PC-3 (cell line): Measurements from ENCODE around the gene CMTM5. TPM values are rescaled to one million over a fixed set of nuclear protein-coding genes. Genes with fewer than 3 reads are reported as not detected.

Source experiments
- ATAC-seq: fragments of 200-7000 bp; cut with Tn5 transposase; 2 replicates; pipeline ENCODE4 v1.9.1; 2020; ENCODE audit warnings: mild to moderate bottlenecking, moderate library complexity
- BruUV-seq: library from RNA; stranded (reverse); fragments of 400-500 nt; replicated peaks from 2 replicates; lab custom pipeline; 2021; lab: Mats Ljungman, UMichigan
- CTCF ChIA-PET: fragments of 300-600 bp; sonication (Branson Sonifier 250); formaldehyde crosslinking; loops from one replicate; lab custom pipeline; 2022; ENCODE audit warnings: antibody characterized with exemption; lab: Charles Lee
- POLR2A ChIA-PET: fragments of 300-600 bp; sonication (Branson Sonifier 250); formaldehyde crosslinking; loops from one replicate; lab custom pipeline; 2022; ENCODE audit warnings: antibody characterized with exemption; ENCODE audit not compliant: unreplicated experiment; lab: Charles Lee
- DNase-seq: peaks from one replicate; pipeline ENCODE4 v3.0.0-alpha.2; 2015
- H2AFZ ChIP-seq: fragments of 300-600 bp; sonication (generic); 2 replicates; pipeline ENCODE4 v1.6.0; 2016; ENCODE audit warnings: antibody characterized with exemption, low read length
- H3F3A ChIP-seq: fragments of 300-600 bp; sonication (generic); one replicate; pipeline ENCODE4 v1.6.0; 2017; ENCODE audit warnings: antibody characterized with exemption, low read length, control low read depth, mild to moderate bottlenecking; ENCODE audit not compliant: unreplicated experiment
- H3K27ac ChIP-seq: fragments of 300-600 bp; sonication (generic); 2 replicates; pipeline ENCODE4 v1.5.1; 2016; ENCODE audit warnings: mild to moderate bottlenecking, low read length
- H3K27me3 ChIP-seq: fragments of 300-600 bp; sonication (generic); 2 replicates; pipeline ENCODE4 v1.6.1; 2016; ENCODE audit warnings: low read length, mixed read lengths
- H3K36me3 ChIP-seq: fragments of 300-600 bp; sonication (generic); 2 replicates; pipeline ENCODE4 v1.6.1; 2016; ENCODE audit warnings: low read depth, mixed run types, low read length, mixed read lengths
- H3K4me1 ChIP-seq: fragments of 300-600 bp; sonication (generic); 2 replicates; pipeline ENCODE4 v1.5.1; 2016; ENCODE audit warnings: low read length; ENCODE audit not compliant: insufficient read depth
- H3K4me2 ChIP-seq: fragments of 300-600 bp; sonication (generic); 2 replicates; pipeline ENCODE4 v1.6.0; 2016; ENCODE audit warnings: low read length
- H3K4me3 ChIP-seq: fragments of 300-600 bp; sonication (generic); 2 replicates; pipeline ENCODE4 v1.5.1; 2016; ENCODE audit warnings: mild to moderate bottlenecking, low read length, mixed read lengths
- H3K79me2 ChIP-seq: fragments of 300-600 bp; sonication (generic); 2 replicates; pipeline ENCODE4 v1.6.1; 2017; ENCODE audit warnings: low read length, mixed read lengths
- H3K9ac ChIP-seq: fragments of 300-600 bp; sonication (generic); 2 replicates; pipeline ENCODE4 v1.6.0; 2016; ENCODE audit warnings: mild to moderate bottlenecking, low read length
- H3K9me2 ChIP-seq: fragments of 300-600 bp; sonication (generic); replicated peaks from 2 replicates; pipeline ENCODE4 v1.6.1; 2016; ENCODE audit warnings: mixed run types, low read length, mixed read lengths
- H3K9me3 ChIP-seq: fragments of 300-600 bp; sonication (generic); 2 replicates; pipeline ENCODE4 v1.6.1; 2016; ENCODE audit warnings: low read length, mixed read lengths
- H4K20me1 ChIP-seq: fragments of 300-600 bp; sonication (generic); 2 replicates; pipeline ENCODE4 v1.6.1; 2016; ENCODE audit warnings: low read length, mixed read lengths
- CTCF ChIP-seq: fragments of 300-600 bp; sonication (generic); conservative IDR thresholded peaks from 2 replicates; pipeline ENCODE4 v1.5.1; 2017; ENCODE audit warnings: antibody characterized with exemption, low read depth, mild to moderate bottlenecking, low read length
- EZH2 ChIP-seq: fragments of 300-600 bp; sonication (generic); IDR thresholded peaks from one replicate; pipeline ENCODE4 v1.6.1; 2017; ENCODE audit warnings: antibody characterized with exemption, mild to moderate bottlenecking, low read length; ENCODE audit not compliant: unreplicated experiment
- EZH2phosphoT487 ChIP-seq: fragments of 300-600 bp; sonication (generic); IDR thresholded peaks from 2 replicates; pipeline ENCODE4 v1.6.1; 2018; ENCODE audit warnings: mild to moderate bottlenecking, antibody characterized with exemption, low read length, borderline replicate concordance
- intact Hi-C: fragments of 100-400 bp; cut with micrococcal nuclease; formaldehyde crosslinking; loops from 2 replicates; pipeline ENCODE4 v1.9.0; 2023
- total RNA-seq: library from RNA; depleted of rRNA; stranded (reverse); fragments of >200 nt; gene quantifications from 2 replicates; pipeline ENCODE4 v1.2.3, GENCODE V29; 2014

The CMTM5 gene
- total RNA-seq, 1 experiment from 2014 or later = not detected

- Histone ChIP-seq H2AFZ (no peak overlapping the region), H3K79me2 (no peaks in the 10 kb centered on the region), H3K9me3 (no peaks in the 10 kb centered on the region), H3K9me2 (no peaks in the 10 kb centered on the region), H3K27me3 (no peaks in the 10 kb centered on the region), H3K36me3 (no peaks in the 10 kb centered on the region), H3K4me2 (no peak overlapping the region), H3K27ac (no peak overlapping the region), H3K4me3 (no peak overlapping the region), H4K20me1 (no peaks in the 10 kb centered on the region), H3F3A (no peaks in the 10 kb centered on the region), H3K4me1 (no peaks in the 10 kb centered on the region), H3K9ac (no peak overlapping the region)
- TF ChIP-seq EZH2 (no peak), CTCF (no peak), EZH2phosphoT487 (no peak)
- BruUV-seq = no TSS peak
- DNase-seq (no peak), ATAC-seq (no peak)
- CTCF ChIA-PET = no interaction called here
- intact Hi-C loops = no loop called here
- POLR2A ChIA-PET = no interaction called here
These were observed 29.2 kb upstream of the CMTM5 start for GRCh38 chr14:23347406-23348296.

- CTCF ChIA-PET = no interaction called here
These were observed 28.6 kb upstream of the CMTM5 start for GRCh38 chr14:23348297-23348655.

More at GRCh38 chr14:23348297-23348655, 28.6 kb upstream of the CMTM5 start:
- BruUV-seq = no TSS peak
- Histone ChIP-seq H3K9me3 (no peaks in the 10 kb centered on the region), H3K9me2 (no peaks in the 10 kb centered on the region), H3K36me3 (no peaks in the 10 kb centered on the region), H3K27ac (no peak overlapping the region), H2AFZ (no peak overlapping the region), H3F3A (no peaks in the 10 kb centered on the region), H3K4me1 (no peaks in the 10 kb centered on the region), H3K9ac (no peak overlapping the region), H3K4me3 (no peak overlapping the region), H3K27me3 (peaks cover 5% of the 10 kb centered on the region), H3K79me2 (no peaks in the 10 kb centered on the region), H4K20me1 (no peaks in the 10 kb centered on the region), H3K4me2 (no peak overlapping the region)
- ATAC-seq (no peak), DNase-seq (no peak)
- no peak for TF ChIP-seq CTCF
- TF ChIP-seq EZH2 = no peak
- no peak for TF ChIP-seq EZH2phosphoT487
- POLR2A ChIA-PET = no interaction called here
- intact Hi-C loops = no loop called here
